Stimulated activated effector memory CD8-positive, alpha-beta T cell treated with anti-CD3 and anti-CD28 coated beads, Interleukin-12 subunit alpha, Interleukin-12 subunit beta, amount 100 ng/mL, for 72 hours (primary cell): ENCODE data around the gene SLC9C1.

ENCODE experiments used
- ATAC-seq: fragments of 150-1000 bp; cut with Tn5 transposase; 2 replicates; pipeline ENCODE4 v1.10.0; 2021
- DNase-seq, 2 donors: peaks; one replicate each; pipeline ENCODE4 v3.0.0; 2021 to 2022; ENCODE audit warnings: low spot score in 2 of 2
- H3K27ac Mint-ChIP-seq: one replicate; pipeline ENCODE4 v1.8.0; 2022; ENCODE audit warnings: mild to moderate bottlenecking, mixed read lengths
- H3K36me3 Mint-ChIP-seq: one replicate; pipeline ENCODE4 v1.8.0; 2022; ENCODE audit warnings: mild to moderate bottlenecking, mixed read lengths
- H3K4me1 Mint-ChIP-seq: one replicate; pipeline ENCODE4 v1.8.0; 2022; ENCODE audit warnings: mixed read lengths
- H3K4me3 Mint-ChIP-seq: one replicate; pipeline ENCODE4 v1.8.0; 2022; ENCODE audit warnings: mild to moderate bottlenecking, mixed read lengths
- H3K9me3 Mint-ChIP-seq: one replicate; pipeline ENCODE4 v1.8.0; 2022; ENCODE audit warnings: mixed read lengths

Gene SLC9C1

DNA sequence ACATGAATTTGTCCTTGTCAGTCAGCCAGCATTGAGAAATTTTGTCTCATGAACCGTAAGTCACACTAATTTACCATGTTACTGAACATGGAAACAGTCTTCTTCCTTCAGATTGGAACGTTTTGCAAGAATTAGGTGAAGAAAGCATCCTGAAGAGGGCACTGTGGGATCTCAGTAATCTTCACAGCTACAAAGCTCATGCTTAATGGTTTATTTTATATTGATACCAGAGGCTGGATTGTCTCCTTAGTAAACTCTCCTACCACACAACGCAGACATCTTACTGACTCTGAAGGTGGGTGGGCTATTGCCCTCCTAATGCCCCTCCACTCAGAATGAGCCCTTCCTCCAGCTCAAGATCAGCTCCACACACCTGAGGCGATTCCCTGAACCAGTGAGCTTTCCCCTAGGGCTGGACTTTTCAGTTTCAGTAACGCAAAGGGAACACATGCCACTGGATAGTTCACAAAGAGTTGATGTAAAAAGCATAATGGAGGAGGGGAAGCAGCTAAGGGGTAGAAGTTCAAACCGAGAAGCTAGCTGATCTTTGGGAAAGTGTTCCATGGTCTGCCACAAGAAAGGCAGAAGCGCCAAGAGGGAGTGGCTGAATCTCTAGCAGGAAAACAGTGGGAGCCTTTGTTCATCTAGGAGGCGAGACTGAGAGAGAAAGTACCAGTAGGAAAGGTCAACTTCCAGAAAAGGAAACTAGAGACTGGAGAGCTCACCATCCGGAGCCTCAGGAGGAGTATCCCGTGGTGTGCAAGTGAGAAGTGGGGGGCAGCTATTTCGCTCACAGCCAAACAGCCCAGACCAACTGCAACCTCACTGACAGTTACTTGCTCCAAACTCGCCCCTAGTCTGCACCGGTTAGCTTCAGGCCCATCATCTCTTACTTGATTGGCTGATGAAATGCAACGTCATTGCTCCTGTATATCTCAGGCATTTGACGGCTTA is at the start of gene SLC9C1:
Gene SLC9C1, minus strand, starts transcription at position 849 of the 954 bp plus-strand sequence. CDS start 7,425 bp downstream, outside the sequence.
- Mint-ChIP-seq H3K4me3 (no peak within 1 kb of the TSS), H3K27ac (peak within 1 kb of the TSS; percentile 57), H3K4me1 (peaks cover 22% of the 10 kb centered on the region), H3K36me3 (no peaks in the 10 kb centered on the region), H3K9me3 (no peaks in the 10 kb centered on the region)
- DNase-seq (peak in 1 of 2 donors; percentile 52), ATAC-seq (peak; percentile 71)

GRCh38 chr3:112341386-112341785 is 47.4 kb upstream of the SLC9C1 start:
- Mint-ChIP-seq H3K27ac (no peak overlapping the region), H3K4me1 (no peaks in the 10 kb centered on the region), H3K9me3 (peaks cover 4% of the 10 kb centered on the region), H3K36me3 (peaks cover 3% of the 10 kb centered on the region), H3K4me3 (no peak overlapping the region)
- peak; percentile 13 for ATAC-seq
- DNase-seq: no peak

DNA sequence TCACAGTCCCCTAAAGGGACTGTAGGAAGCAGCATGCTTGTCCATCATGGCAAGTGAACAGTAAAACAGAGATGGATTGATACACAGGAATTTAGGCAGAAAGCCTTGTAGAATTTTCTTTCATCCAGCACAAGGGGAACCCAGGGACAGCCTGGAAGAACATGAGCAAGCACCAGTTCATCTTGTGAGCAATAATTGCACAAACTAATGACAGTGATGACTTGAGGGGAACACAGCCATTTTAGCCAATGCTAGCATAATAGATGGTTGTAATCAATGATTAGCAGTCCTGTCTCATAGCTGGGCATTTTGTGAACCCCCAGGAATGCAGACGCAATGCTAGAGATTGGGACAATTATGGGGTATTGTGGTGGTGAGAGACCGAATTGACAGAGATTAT is 45.6 kb upstream of the SLC9C1 start:
- Mint-ChIP-seq H3K4me1 (no peaks in the 10 kb centered on the region), H3K36me3 (no peaks in the 10 kb centered on the region), H3K27ac (no peak overlapping the region)

GRCh38 chr3:112339134-112339533 is 45.1 kb upstream of the SLC9C1 start:
- H3K4me1 Mint-ChIP-seq: no peaks in the 10 kb centered on the region
- no peak for ATAC-seq
- no peak for DNase-seq
- H3K27ac Mint-ChIP-seq: no peak overlapping the region
- H3K4me3 Mint-ChIP-seq: no peak overlapping the region
- no peaks in the 10 kb centered on the region for H3K36me3 Mint-ChIP-seq
- H3K9me3 Mint-ChIP-seq: peaks cover 4% of the 10 kb centered on the region

More for the DNA sequence above, 45.6 kb upstream of the SLC9C1 start:
- no peak for ATAC-seq
- DNase-seq: no peak
- no peak overlapping the region for H3K4me3 Mint-ChIP-seq
- peaks cover 4% of the 10 kb centered on the region for H3K9me3 Mint-ChIP-seq

DNA sequence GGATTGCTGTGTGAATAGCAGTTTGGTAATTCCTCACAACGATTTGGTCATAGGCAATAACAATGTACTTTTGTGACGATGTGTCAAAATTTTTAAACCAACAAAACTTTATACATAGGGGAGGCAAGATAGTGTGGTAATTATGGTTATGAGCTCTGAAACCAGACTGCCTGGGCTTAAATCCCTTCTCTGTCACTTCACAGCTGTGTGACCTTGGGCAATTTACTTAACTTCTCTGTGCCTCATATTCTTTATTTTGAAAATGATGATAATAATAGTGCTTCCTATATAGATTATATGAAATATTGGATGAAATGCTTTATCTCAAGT is 44.7 kb upstream of the SLC9C1 start:
- no peak overlapping the region for H3K4me3 Mint-ChIP-seq
- no peaks in the 10 kb centered on the region for H3K36me3 Mint-ChIP-seq
- H3K4me1 Mint-ChIP-seq: no peaks in the 10 kb centered on the region
- ATAC-seq: no peak
- no peak overlapping the region for H3K27ac Mint-ChIP-seq
- no peak for DNase-seq
- H3K9me3 Mint-ChIP-seq: peaks cover under 1% of the 10 kb centered on the region

DNA sequence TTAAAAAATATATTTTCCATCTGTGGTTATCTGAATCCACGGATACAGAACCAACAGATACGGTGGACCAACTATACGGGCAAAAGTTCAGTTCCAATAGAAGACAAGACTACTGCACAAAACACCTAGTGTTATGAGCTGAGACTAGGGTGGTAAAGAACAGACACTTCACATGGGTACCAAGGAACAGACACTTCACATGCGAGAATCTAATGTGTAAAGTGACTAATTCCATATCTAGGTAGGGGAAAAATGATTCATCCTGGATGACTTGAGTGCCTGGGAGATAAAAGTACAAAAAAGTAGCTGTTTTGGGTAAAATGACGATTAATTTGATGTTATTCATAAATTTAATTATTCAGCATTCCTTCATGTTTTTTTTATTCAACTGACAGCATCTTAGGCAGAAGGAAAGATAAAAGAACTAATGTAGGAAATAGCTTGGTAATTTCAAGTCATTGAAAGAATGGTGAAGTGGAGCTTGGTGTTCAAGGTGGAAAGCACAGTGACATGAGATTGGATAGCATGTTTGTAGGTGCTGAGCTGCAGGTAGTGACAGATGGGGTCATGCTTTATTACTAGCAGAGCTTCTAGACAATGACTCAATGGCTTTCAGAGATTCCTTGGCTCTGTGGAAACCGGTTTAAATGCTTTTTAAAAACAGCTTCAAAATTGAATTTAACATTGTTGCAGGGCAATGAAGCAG is 44.2 kb upstream of the SLC9C1 start:
- no peak for DNase-seq
- Mint-ChIP-seq H3K36me3 (no peaks in the 10 kb centered on the region), H3K4me1 (no peaks in the 10 kb centered on the region), H3K27ac (no peak overlapping the region), H3K9me3 (no peaks in the 10 kb centered on the region), H3K4me3 (no peak overlapping the region)
- ATAC-seq: peak; percentile 80

GRCh38 chr3:112335434-112335781 is 41.4 kb upstream of the SLC9C1 start:
- DNase-seq: no peak
- Mint-ChIP-seq H3K4me1 (peaks cover 5% of the 10 kb centered on the region), H3K4me3 (no peak overlapping the region), H3K27ac (no peak overlapping the region), H3K36me3 (no peaks in the 10 kb centered on the region), H3K9me3 (no peaks in the 10 kb centered on the region)
- no peak for ATAC-seq

DNA sequence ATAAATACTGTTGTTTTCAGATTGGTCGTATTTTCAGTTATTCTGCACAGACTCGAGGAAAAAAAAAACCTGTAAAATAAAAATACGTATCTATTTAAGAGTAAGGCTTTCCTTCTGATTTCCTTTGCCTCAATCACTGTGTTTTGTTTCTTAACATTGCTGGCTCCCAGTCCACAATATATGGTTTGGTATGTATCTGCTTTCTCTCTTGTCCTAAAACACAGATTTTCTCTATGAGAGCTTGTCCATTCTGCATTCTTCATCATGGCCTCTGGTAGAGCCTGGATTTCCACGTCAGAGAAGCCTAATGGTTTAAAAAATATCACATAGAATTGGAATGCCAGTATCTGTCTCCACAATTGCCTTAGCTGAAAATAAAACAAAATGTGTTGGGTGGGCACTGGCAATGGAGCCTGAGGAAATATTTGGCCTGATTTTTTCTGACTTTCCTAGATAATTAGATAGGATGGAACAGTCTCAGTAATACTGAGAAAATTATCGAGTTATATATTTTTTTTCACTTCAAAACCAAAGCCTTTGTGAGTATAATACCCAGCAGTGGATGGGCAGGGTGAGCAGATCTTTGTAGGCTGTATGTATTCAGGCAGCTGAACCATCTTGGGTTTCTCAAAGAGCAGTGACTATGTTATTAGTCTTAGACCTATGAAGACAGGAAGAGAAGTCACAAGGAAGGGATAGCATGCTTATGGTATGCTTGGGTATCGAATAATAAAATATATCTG is 40.8 kb upstream of the SLC9C1 start:
- DNase-seq (no peak), ATAC-seq (no peak)
- Mint-ChIP-seq H3K4me1 (peaks cover 5% of the 10 kb centered on the region), H3K9me3 (no peaks in the 10 kb centered on the region), H3K27ac (no peak overlapping the region), H3K36me3 (no peaks in the 10 kb centered on the region), H3K4me3 (peak overlapping the region; percentile 73)

DNA sequence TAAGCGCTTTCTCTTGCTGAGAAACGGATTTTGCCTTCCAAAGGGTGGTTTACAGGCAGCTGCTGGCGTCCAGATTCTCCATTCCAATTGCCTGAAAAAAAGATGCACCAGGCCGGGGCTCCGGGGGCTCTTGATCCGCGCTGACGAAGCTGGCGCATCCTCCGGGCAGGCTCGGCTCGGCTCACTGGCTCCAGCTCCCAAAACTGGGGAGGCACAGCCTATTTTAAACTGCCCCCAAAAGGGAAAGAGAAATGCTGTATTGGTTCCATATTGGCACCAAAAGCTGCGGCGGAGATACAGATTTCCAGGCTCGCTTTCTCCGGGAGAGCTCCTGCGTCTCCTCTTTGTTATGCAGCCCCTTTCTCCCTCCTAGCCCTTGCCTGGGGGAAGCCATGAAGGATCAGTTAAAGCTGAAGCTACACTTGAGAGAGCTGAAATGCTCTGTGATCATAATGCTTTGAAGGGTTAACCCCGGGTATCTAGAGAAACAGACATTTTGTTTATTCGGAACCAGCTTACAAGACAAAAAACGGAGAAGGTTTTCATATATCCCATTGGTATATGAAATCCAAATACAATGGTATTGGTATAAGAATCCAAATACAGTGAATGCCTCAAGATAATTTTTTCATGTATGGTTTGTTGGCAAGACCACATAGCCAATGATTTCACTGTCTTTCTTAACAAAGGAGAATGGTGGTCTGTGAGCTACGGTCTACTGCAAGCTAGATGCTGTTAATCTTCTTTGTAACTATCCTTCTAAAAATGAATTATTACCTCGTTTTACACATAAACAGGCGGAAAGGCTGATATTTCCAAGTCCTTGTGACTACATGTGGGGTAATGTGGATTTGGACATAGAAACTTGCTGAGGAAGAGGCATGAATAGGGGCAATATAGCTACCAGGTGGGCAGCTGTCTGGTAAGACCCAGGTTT is 39.6 kb upstream of the SLC9C1 start:
- Mint-ChIP-seq H3K36me3 (no peaks in the 10 kb centered on the region), H3K9me3 (no peaks in the 10 kb centered on the region), H3K4me3 (peak overlapping the region; percentile 73), H3K4me1 (peaks cover 5% of the 10 kb centered on the region), H3K27ac (peak overlapping the region; percentile 40)
- DNase-seq (no peak), ATAC-seq (peak; percentile 48)

DNA sequence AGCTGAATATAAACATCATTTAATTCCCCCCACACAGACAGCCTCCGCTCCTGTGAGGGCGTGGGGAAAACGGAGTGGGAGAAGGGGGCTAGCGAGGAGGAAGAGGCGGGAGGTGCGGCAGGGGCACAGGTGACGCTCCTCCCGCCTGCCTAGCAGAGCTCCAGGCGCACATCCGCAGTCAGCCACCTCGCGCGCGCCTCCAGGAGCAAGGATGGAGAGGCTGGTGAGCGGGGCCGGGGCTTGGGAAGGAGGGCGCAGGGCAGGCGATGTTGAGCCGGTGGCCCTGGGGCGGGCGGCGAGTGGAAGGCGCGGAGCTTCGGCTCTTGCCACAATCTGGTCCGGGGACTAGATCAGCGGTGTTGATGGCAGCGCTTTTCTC is 39.0 kb upstream of the SLC9C1 start, which contains the start of gene CD200:
Gene CD200, plus strand, starts transcription at position 155 of the 379 bp plus-strand sequence. Its CDS starts 57 bp downstream, at position 212.
- peak; percentile 8 to 64 for DNase-seq

DNA sequence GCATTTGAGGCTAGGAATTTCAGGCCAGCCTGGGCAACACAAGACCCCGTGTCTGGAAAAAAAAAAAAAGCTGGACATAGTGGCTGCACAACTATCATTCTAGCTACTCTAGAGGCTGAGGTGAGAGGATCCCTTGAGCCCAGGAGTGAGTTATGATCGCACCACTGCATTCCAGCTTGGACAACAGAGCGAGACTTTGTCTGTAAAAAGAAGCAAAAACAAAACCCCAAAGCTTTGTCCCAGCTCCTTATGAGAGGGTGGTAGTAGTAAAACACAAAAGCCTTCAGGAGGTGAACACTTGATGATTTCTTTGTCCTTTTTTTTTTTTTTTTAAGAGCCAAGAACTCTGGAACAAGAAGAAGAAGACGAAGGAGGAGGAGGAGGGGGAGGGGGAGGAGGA is 37.8 kb upstream of the SLC9C1 start:
- H3K4me1 Mint-ChIP-seq: peaks cover 5% of the 10 kb centered on the region
- H3K36me3 Mint-ChIP-seq: no peaks in the 10 kb centered on the region
- DNase-seq: no peak
- H3K27ac Mint-ChIP-seq: no peak overlapping the region
- ATAC-seq: no peak
- no peaks in the 10 kb centered on the region for H3K9me3 Mint-ChIP-seq
- H3K4me3 Mint-ChIP-seq: peak overlapping the region; percentile 73

More for the DNA sequence above, 39.0 kb upstream of the SLC9C1 start, which contains the start of gene CD200:
- H3K4me1 Mint-ChIP-seq: peaks cover 5% of the 10 kb centered on the region
- ATAC-seq: peak; percentile 85
- peak within 1 kb of the TSS; percentile 40 for H3K27ac Mint-ChIP-seq
- peak within 1 kb of the TSS; percentile 73 for H3K4me3 Mint-ChIP-seq
- H3K9me3 Mint-ChIP-seq: no peaks in the 10 kb centered on the region
- no peaks in the 10 kb centered on the region for H3K36me3 Mint-ChIP-seq

DNA sequence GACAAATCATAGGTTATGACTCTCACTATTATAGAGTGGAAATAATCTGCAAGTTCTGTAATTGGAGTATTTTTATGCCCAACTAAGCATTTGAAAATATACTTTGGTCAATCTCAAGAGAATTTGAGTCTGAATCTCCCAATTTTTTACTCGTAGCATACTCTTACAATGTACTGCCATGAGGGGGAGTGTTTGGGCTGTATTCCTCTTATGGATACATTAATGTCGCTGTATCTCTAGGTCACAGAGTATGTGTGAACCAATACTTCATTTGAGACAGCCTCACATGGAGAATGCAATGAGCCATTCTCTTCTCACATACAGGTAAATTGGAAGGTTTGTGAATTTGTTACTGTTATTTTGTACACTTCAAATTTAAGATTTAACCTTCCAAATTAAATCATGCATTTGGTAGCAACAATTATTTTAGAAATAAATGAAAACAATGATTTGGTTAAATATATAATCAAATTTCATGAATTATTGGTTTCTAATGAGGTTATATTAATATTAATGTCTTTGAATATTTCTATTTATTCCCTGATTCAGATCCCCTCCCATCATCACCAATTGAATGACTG is 33.4 kb upstream of the SLC9C1 start:
- Mint-ChIP-seq H3K27ac (no peak overlapping the region), H3K4me3 (no peak overlapping the region), H3K36me3 (no peaks in the 10 kb centered on the region), H3K9me3 (no peaks in the 10 kb centered on the region), H3K4me1 (peaks cover 4% of the 10 kb centered on the region)
- DNase-seq (no peak), ATAC-seq (peak; percentile 97)

DNA sequence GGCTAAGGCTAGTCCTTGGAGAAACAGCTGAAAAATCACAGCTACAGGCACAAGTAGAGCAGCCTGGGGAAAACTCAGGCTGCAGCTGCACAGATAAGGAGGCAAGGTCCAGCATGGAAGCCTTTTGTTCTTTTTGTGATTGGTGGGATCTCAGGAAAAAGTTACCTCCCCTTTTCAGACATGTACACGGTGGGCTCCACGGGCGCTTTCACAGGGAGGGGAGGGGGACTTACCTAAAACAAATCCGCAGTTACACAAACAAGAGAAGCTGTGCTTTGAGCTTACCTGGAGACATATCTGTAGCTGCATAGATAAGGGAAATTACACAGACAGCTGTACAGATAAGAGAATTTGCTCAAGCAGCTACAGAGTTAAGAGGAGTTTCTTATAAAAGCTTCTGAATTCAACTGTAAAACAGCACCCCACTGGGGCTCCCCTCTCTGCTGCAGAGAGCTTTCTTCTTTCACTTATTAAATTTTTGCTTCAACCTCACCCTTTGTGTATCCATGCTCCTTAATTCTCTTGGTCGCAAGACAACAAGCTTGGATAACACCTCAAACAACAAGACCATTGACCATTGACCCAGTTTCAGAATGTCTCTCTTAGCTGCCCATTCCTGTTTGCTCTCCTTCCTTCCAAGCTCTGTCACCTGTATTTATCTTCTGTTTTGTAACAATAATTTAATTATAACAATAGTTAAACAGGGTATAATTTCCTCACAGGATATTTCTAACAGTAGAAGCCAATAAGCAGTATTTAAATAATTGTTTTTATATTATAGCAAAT is 28.0 kb upstream of the SLC9C1 start:
- no peaks in the 10 kb centered on the region for H3K4me1 Mint-ChIP-seq
- no peak overlapping the region for H3K4me3 Mint-ChIP-seq
- H3K27ac Mint-ChIP-seq: no peak overlapping the region
- H3K9me3 Mint-ChIP-seq: no peaks in the 10 kb centered on the region
- no peaks in the 10 kb centered on the region for H3K36me3 Mint-ChIP-seq
- DNase-seq (no peak), ATAC-seq (no peak)
